ENCODE measurements around the gene SRGAP1.

GRCh38 chr12:63989301-63989845 lies 144.9 kb downstream of the SRGAP1 start:
- TF ChIP-seq POLR2A (IDR thresholded peaks at IDR 0.05) (no peak), CTCF (IDR thresholded peaks at IDR 0.05) (no peak)
